ENCODE data around the gene NUTM2A.
"Not testable (repeated sequence)": the region's sequence is repeated elsewhere in the genome, so short reads cannot be mapped to it uniquely, and the experiment has no call there.

- not testable (repeated sequence) for TF ChIP-seq EZH2 (optimal IDR thresholded peaks at IDR 0.05; ENCODE audit: low read depth, low read length); CTCF (IDR thresholded peaks at IDR 0.05; ENCODE audit: low read length)
These were observed at the start of gene NUTM2A for GRCh38 chr10:87225148-87225547.

Data from MM.1S (cell line).